HG03460 (cell line): ENCODE data around the gene LRIT2.
"Not testable (repeated sequence)": the region's sequence is repeated elsewhere in the genome, so short reads cannot be mapped to it uniquely, and the experiment has no call there.

Source experiments
- ATAC-seq: cut with Tn5 transposase; IDR thresholded peaks from one replicate; pipeline ENCODE4 v1.9.1; 2021; ENCODE audit not compliant: unreplicated experiment

The LRIT2 gene

GRCh38 chr10:84185526-84186175 lies 39.7 kb downstream of the LRIT2 start:
- no peak for ATAC-seq

- ATAC-seq = no peak
Measured at GRCh38 chr10:84184517-84184916, 40.8 kb downstream of the LRIT2 start.

- no peak for ATAC-seq
Measured at GRCh38 chr10:84181631-84182030, 43.7 kb downstream of the LRIT2 start.

GRCh38 chr10:84180386-84180785 lies 45.0 kb downstream of the LRIT2 start:
- not testable (repeated sequence) for ATAC-seq

GRCh38 chr10:84179059-84179710 lies 46.2 kb downstream of the LRIT2 start:
- ATAC-seq = peak; percentile 88

GRCh38 chr10:84178160-84178609 lies 47.2 kb downstream of the LRIT2 start:
- no peak for ATAC-seq

GRCh38 chr10:84177541-84178141 lies 47.7 kb downstream of the LRIT2 start:
- peak; percentile 43 for ATAC-seq

- no peak for ATAC-seq
Measured at GRCh38 chr10:84176836-84177474, 48.4 kb downstream of the LRIT2 start.

GRCh38 chr10:84176351-84176750 lies 49.0 kb downstream of the LRIT2 start:
- no peak for ATAC-seq

GRCh38 chr10:84175436-84175835 lies 49.9 kb downstream of the LRIT2 start:
- ATAC-seq = no peak

GRCh38 chr10:84173501-84173929 lies 51.8 kb downstream of the LRIT2 start, which contains the start of gene GPR15LG:
Gene GPR15LG, plus strand, starts transcription at chr10:84173801. Its CDS starts 51 bp downstream, at chr10:84173852.
- peak; percentile 51 for ATAC-seq

- ATAC-seq = peak; percentile 47
Measured at GRCh38 chr10:84172467-84173356, 52.6 kb downstream of the LRIT2 start.

- ATAC-seq = peak; percentile 18
Measured at GRCh38 chr10:84171700-84172466, 53.5 kb downstream of the LRIT2 start.

- not testable (repeated sequence) for ATAC-seq
Measured at GRCh38 chr10:84171237-84171636, 54.1 kb downstream of the LRIT2 start.
